MM.1S (cell line): ENCODE measurements around the gene FLYWCH1.
A peak's percentile ranks its signal among the peaks of the same experiment; 100 is the strongest.

ENCODE experiments used
- DNase-seq: peaks from one replicate; pipeline ENCODE4 v3.0.0-alpha.2; 2015
- H2AFZ ChIP-seq: fragments of 300-600 bp; sonication (generic); 2 replicates; pipeline ENCODE4 v1.6.0; 2016; ENCODE audit warnings: antibody characterized with exemption, low read length
- H3F3A ChIP-seq: fragments of 300-600 bp; sonication (generic); 2 replicates; pipeline ENCODE4 v1.6.1; 2016; ENCODE audit warnings: mild to moderate bottlenecking, antibody characterized with exemption, low read length, moderate library complexity, mixed read lengths; ENCODE audit not compliant: insufficient read depth
- H3K27ac ChIP-seq: fragments of 300-600 bp; sonication (generic); 2 replicates; pipeline ENCODE4 v1.5.1; 2016; ENCODE audit warnings: mild to moderate bottlenecking, low read length
- H3K27me3 ChIP-seq: fragments of 300-600 bp; sonication (generic); replicated peaks from 2 replicates; pipeline ENCODE4 v1.6.0; 2016; ENCODE audit warnings: low read length; ENCODE audit not compliant: insufficient read depth
- H3K36me3 ChIP-seq: fragments of 300-600 bp; sonication (generic); replicated peaks from 2 replicates; pipeline ENCODE4 v1.6.1; 2016; ENCODE audit warnings: mild to moderate bottlenecking, low read length, mixed read lengths; ENCODE audit not compliant: insufficient read depth
- H3K4me1 ChIP-seq: fragments of 300-600 bp; sonication (generic); 2 replicates; pipeline ENCODE4 v1.6.1; 2016; ENCODE audit warnings: low read length, mixed read lengths
- H3K4me2 ChIP-seq: fragments of 300-600 bp; sonication (generic); 2 replicates; pipeline ENCODE4 v1.6.0; 2016; ENCODE audit warnings: low read depth, low read length
- H3K4me3 ChIP-seq: fragments of 300-600 bp; sonication (generic); 2 replicates; pipeline ENCODE4 v1.5.1; 2016; ENCODE audit warnings: low read length, mixed read lengths
- H3K79me2 ChIP-seq: fragments of 300-600 bp; sonication (generic); 2 replicates; pipeline ENCODE4 v1.6.1; 2016; ENCODE audit warnings: mixed run types, low read length, mixed read lengths
- H3K9ac ChIP-seq: fragments of 300-600 bp; sonication (generic); 2 replicates; pipeline ENCODE4 v1.6.1; 2016; ENCODE audit warnings: low read length, mixed read lengths
- H3K9me2 ChIP-seq: fragments of 300-600 bp; sonication (generic); replicated peaks from 2 replicates; pipeline ENCODE4 v1.6.1; 2016; ENCODE audit warnings: mild to moderate bottlenecking, low read length, mixed read lengths; ENCODE audit not compliant: insufficient read depth
- H3K9me3 ChIP-seq: fragments of 300-600 bp; sonication (generic); replicated peaks from 2 replicates; pipeline ENCODE4 v1.6.1; 2016; ENCODE audit warnings: mild to moderate bottlenecking, low read length, mixed read lengths; ENCODE audit not compliant: insufficient read depth
- H4K20me1 ChIP-seq: fragments of 300-600 bp; sonication (generic); 2 replicates; pipeline ENCODE4 v1.6.1; 2016; ENCODE audit warnings: mild to moderate bottlenecking, low read length, moderate library complexity, mixed read lengths; ENCODE audit not compliant: insufficient read depth
- EZH2 ChIP-seq: fragments of 300-600 bp; sonication (generic); optimal IDR thresholded peaks from 2 replicates; pipeline ENCODE3; 2017; ENCODE audit warnings: low read depth, mild to moderate bottlenecking, antibody characterized with exemption, low read length, mixed read lengths
- EZH2phosphoT487 ChIP-seq: fragments of 300-600 bp; sonication (generic); IDR thresholded peaks from 2 replicates; pipeline ENCODE4 v1.6.1; 2018; ENCODE audit warnings: antibody characterized with exemption, low read length
- TF ChIP-seq, protein P1 (sequence below): fragments of 300-600 bp; sonication (generic); IDR thresholded peaks from 2 replicates; pipeline ENCODE4 v1.5.1; 2016; ENCODE audit warnings: antibody characterized with exemption, low read length, mixed read lengths

The FLYWCH1 gene

DNA sequence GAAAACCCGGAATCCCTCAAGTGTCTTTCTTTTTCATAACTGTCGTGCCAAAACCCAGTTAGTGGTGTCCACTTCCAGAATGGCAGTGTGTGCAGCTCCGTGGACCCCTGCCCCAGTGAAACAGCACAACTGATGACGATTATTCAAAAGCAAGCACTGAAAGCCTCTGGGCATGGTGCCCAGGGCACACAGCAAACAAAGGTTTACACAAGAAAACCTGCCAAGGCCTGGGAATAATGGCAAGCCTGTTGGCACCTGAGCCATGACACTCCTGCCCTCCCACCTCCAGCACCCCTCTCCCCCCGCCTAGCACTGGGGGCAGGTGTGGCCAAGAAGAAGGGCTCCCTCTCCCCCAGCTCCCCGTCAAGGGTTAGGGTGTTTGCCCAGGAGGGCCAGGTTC lies 65.7 kb downstream of the FLYWCH1 start:
- Histone ChIP-seq H3K9me2 (no peaks in the 10 kb centered on the region), H3K36me3 (no peaks in the 10 kb centered on the region; the same call in 1 of the 2 replicates), H3K79me2 (peaks cover 29% of the 10 kb centered on the region), H3K27me3 (no peaks in the 10 kb centered on the region), H3K27ac (no peak overlapping the region), H3K9me3 (no peaks in the 10 kb centered on the region), H4K20me1 (no peaks in the 10 kb centered on the region), H3K4me3 (no peak overlapping the region), H3K9ac (no peak overlapping the region), H2AFZ (no peak overlapping the region), H3F3A (peaks cover 10% of the 10 kb centered on the region), H3K4me1 (no peaks in the 10 kb centered on the region), H3K4me2 (no peak overlapping the region)
- no peak for TF ChIP-seq EZH2
- TF ChIP-seq, protein P1, sequence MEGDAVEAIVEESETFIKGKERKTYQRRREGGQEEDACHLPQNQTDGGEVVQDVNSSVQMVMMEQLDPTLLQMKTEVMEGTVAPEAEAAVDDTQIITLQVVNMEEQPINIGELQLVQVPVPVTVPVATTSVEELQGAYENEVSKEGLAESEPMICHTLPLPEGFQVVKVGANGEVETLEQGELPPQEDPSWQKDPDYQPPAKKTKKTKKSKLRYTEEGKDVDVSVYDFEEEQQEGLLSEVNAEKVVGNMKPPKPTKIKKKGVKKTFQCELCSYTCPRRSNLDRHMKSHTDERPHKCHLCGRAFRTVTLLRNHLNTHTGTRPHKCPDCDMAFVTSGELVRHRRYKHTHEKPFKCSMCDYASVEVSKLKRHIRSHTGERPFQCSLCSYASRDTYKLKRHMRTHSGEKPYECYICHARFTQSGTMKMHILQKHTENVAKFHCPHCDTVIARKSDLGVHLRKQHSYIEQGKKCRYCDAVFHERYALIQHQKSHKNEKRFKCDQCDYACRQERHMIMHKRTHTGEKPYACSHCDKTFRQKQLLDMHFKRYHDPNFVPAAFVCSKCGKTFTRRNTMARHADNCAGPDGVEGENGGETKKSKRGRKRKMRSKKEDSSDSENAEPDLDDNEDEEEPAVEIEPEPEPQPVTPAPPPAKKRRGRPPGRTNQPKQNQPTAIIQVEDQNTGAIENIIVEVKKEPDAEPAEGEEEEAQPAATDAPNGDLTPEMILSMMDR = no peak
- no peak for TF ChIP-seq EZH2phosphoT487
- no peak for DNase-seq

GRCh38 chr16:2979669-2980226 lies 68.0 kb downstream of the FLYWCH1 start:
- peak overlapping the region; percentile 69 for H3K4me2 ChIP-seq
- no peak for DNase-seq
- no peaks in the 10 kb centered on the region for H3K9me3 ChIP-seq
- H4K20me1 ChIP-seq = no peaks in the 10 kb centered on the region
- peaks cover 7% of the 10 kb centered on the region; the same call in 1 of the 2 replicates for H3F3A ChIP-seq
- H3K9me2 ChIP-seq = no peaks in the 10 kb centered on the region
- TF ChIP-seq, protein P1 = no peak
- TF ChIP-seq EZH2 (no peak), EZH2phosphoT487 (no peak)
- H3K36me3 ChIP-seq = no peaks in the 10 kb centered on the region
- peak overlapping the region; percentile 96 for H3K9ac ChIP-seq
- H3K27ac ChIP-seq = peak overlapping the region; percentile 12; the same call in 1 of the 2 replicates
- peaks cover 27% of the 10 kb centered on the region for H3K79me2 ChIP-seq
- peak overlapping the region; percentile 57 for H2AFZ ChIP-seq
- peaks cover 5% of the 10 kb centered on the region; the same call in 1 of the 2 replicates for H3K4me1 ChIP-seq
- H3K4me3 ChIP-seq = peak overlapping the region; percentile 90
- peaks cover 9% of the 10 kb centered on the region for H3K27me3 ChIP-seq

- H4K20me1 ChIP-seq = no peaks in the 10 kb centered on the region
- no peaks in the 10 kb centered on the region for H3K9me3 ChIP-seq
- H3K27me3 ChIP-seq = peaks cover 16% of the 10 kb centered on the region
- DNase-seq = peak; percentile 92
- H3K4me2 ChIP-seq = peak within 1 kb of the TSS; percentile 96
- no peak for TF ChIP-seq EZH2phosphoT487
- TF ChIP-seq, protein P1 = no peak
- TF ChIP-seq EZH2 = no peak
- H3K79me2 ChIP-seq = peaks cover 27% of the 10 kb centered on the region
- H2AFZ ChIP-seq = peak within 1 kb of the TSS; percentile 76
- H3K9me2 ChIP-seq = no peaks in the 10 kb centered on the region
- peaks cover 5% of the 10 kb centered on the region; the same call in 1 of the 2 replicates for H3K4me1 ChIP-seq
- peak within 1 kb of the TSS; percentile 90 for H3K4me3 ChIP-seq
- no peaks in the 10 kb centered on the region for H3K36me3 ChIP-seq
- peaks cover 7% of the 10 kb centered on the region; the same call in 1 of the 2 replicates for H3F3A ChIP-seq
- peak within 1 kb of the TSS; percentile 12; the same call in 1 of the 2 replicates for H3K27ac ChIP-seq
- H3K9ac ChIP-seq = peak within 1 kb of the TSS; percentile 96
These were observed 68.8 kb downstream of the FLYWCH1 start, which contains the start of gene PKMYT1 for GRCh38 chr16:2980227-2981176. Gene PKMYT1, minus strand, starts transcription at chr16:2980446. Its CDS starts 789 bp downstream, at chr16:2979657.
